Panc1 (cell line): ENCODE data around the gene RUSF1. TPM values are rescaled to one million over a fixed set of nuclear protein-coding genes. Genes with fewer than 3 reads are reported as not detected.

ENCODE experiments used
- ATAC-seq: fragments of 200-7000 bp; cut with Tn5 transposase; 2 replicates; pipeline ENCODE4 v1.9.1; 2020; ENCODE audit warnings: mild to moderate bottlenecking, moderate library complexity
- BruUV-seq: library from RNA; stranded (reverse); fragments of 400-500 nt; replicated peaks from 2 replicates; lab custom pipeline; 2021; lab: Mats Ljungman, UMichigan
- CTCF ChIA-PET: fragments of 300-600 bp; sonication (Branson Sonifier 250); formaldehyde crosslinking; loops from one replicate; lab custom pipeline; 2022; ENCODE audit warnings: antibody characterized with exemption; lab: Charles Lee
- POLR2A ChIA-PET: fragments of 300-600 bp; sonication (Branson Sonifier 250); formaldehyde crosslinking; loops from one replicate; lab custom pipeline; 2022; ENCODE audit warnings: antibody characterized with exemption; lab: Charles Lee
- DNase-seq: peaks from one replicate; pipeline ENCODE4 v3.0.0-alpha.2; 2010; ENCODE audit warnings: low read depth, low spot score
- H3K27ac ChIP-seq: 2 replicates; pipeline ENCODE4 v1.5.1; 2011; ENCODE audit warnings: mild to moderate bottlenecking, low read length, inconsistent platforms
- H3K27me3 ChIP-seq: fragments of 200-500 bp; sonication (Bioruptor generic); 2 replicates; pipeline ENCODE4 v1.6.0; 2014; ENCODE audit warnings: low read length, inconsistent platforms; ENCODE audit not compliant: control insufficient read depth, insufficient read depth
- H3K36me3 ChIP-seq: fragments of 200-500 bp; sonication (Bioruptor generic); 2 replicates; pipeline ENCODE4 v1.5.1; 2014; ENCODE audit warnings: inconsistent platforms, mild to moderate bottlenecking, low read length, moderate library complexity; ENCODE audit not compliant: control insufficient read depth, insufficient read depth
- H3K4me1 ChIP-seq: 2 replicates; pipeline ENCODE4 v1.5.1; 2011; ENCODE audit warnings: inconsistent platforms, mild to moderate bottlenecking, low read length, moderate library complexity; ENCODE audit not compliant: control insufficient read depth, insufficient read depth
- H3K4me3 ChIP-seq, 2 experiments: 2 replicates each; pipeline ENCODE4 v1.5.1; 2011 to 2012; ENCODE audit warnings: low read depth in 2 of 2, low read length in 2 of 2, mild to moderate bottlenecking in 2 of 2, inconsistent platforms in 1 of 2, moderate library complexity in 1 of 2
- H3K9me3 ChIP-seq: fragments of 200-500 bp; sonication (Bioruptor generic); 2 replicates; pipeline ENCODE4 v1.5.1; 2014; ENCODE audit warnings: low read depth, mild to moderate bottlenecking, inconsistent platforms, low read length, moderate library complexity; ENCODE audit not compliant: control insufficient read depth, insufficient read depth
- POLR2AphosphoS5 ChIP-seq: IDR thresholded peaks from 2 replicates; pipeline ENCODE4 v1.6.1; 2012; ENCODE audit warnings: mild to moderate bottlenecking, low read depth, low read length, moderate library complexity
- SIN3A ChIP-seq: IDR thresholded peaks from 2 replicates; pipeline ENCODE4 v1.6.1; 2012; ENCODE audit warnings: low read depth, mild to moderate bottlenecking, low read length, moderate library complexity, borderline replicate concordance; ENCODE audit not compliant: insufficient read depth
- TCF7L2 ChIP-seq: IDR thresholded peaks from 2 replicates; pipeline ENCODE4 v1.6.1; 2011; ENCODE audit warnings: mild to moderate bottlenecking, low read depth, low read length, inconsistent platforms
- in situ Hi-C: cut with HindIII; loops from 2 replicates; pipeline ENCODE4 v1.10.0; 2016; ENCODE audit warnings: low sequenced_read_pairs, low pct_unique_long_range_greater_than_20kb
- intact Hi-C: fragments of 100-400 bp; cut with micrococcal nuclease; formaldehyde crosslinking; loops from one replicate; pipeline ENCODE4 v1.10.0; 2022; ENCODE audit not compliant: unreplicated experiment
- total RNA-seq: library from RNA; stranded (reverse); gene quantifications from one replicate; pipeline ENCODE4 v1.2.1, GENCODE V29; 2021; ENCODE audit not compliant: unreplicated experiment
- TF ChIP-seq, protein P1 (sequence below): fragments of 450-650 bp; IDR thresholded peaks from 2 replicates; pipeline ENCODE4 v1.5.1; 2017; ENCODE audit warnings: mild to moderate bottlenecking
- TF ChIP-seq, protein P2 (sequence below), 2 experiments: IDR thresholded peaks; 2 replicates each; pipeline ENCODE4 v1.6.1; 2011 to 2012; ENCODE audit warnings: low read depth in 2 of 2, control low read depth in 1 of 2, low read length in 1 of 2, mild to moderate bottlenecking in 1 of 2, moderate library complexity in 1 of 2; ENCODE audit not compliant: insufficient read depth in 1 of 2

RUSF1 gene
- total RNA-seq, 1 experiment from 2014 or later: 47.4 TPM

DNA sequence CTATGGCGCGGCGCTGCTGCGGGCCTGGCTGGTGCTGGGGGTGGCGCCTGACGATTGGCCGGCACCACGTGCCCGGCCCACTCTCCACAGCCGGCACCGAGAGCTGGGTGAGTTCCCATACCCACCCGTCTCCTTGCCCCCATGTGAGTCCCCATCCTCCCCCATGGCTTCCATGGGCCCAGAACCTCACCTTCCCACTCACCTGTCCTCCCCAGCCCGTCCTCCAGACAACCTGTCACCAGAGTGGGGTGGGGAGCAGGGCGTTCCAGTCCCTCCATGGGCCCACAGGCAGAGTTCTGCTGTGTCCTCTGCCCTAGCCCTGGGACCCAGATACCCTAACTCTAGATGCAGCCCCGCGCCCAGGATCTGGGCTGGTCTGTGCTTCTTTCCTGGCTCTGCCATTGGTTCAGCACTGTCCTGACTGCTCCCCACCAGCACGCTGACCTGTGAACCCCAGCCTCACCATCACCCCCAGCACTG lies 43.4 kb downstream of the RUSF1 start:
- BruUV-seq: no TSS peak
- no peak for DNase-seq
- Histone ChIP-seq H3K27ac (no peak overlapping the region), H3K4me1 (peaks cover 6% of the 10 kb centered on the region), H3K36me3 (no peaks in the 10 kb centered on the region), H3K27me3 (no peaks in the 10 kb centered on the region), H3K4me3 (no peak overlapping the region), H3K9me3 (no peaks in the 10 kb centered on the region)
- ChIA-PET CTCF (no interaction called here), POLR2A (no interaction called here)
- in situ Hi-C loops (no loop called here), intact Hi-C loops (no loop called here)
- TF ChIP-seq, protein P1, sequence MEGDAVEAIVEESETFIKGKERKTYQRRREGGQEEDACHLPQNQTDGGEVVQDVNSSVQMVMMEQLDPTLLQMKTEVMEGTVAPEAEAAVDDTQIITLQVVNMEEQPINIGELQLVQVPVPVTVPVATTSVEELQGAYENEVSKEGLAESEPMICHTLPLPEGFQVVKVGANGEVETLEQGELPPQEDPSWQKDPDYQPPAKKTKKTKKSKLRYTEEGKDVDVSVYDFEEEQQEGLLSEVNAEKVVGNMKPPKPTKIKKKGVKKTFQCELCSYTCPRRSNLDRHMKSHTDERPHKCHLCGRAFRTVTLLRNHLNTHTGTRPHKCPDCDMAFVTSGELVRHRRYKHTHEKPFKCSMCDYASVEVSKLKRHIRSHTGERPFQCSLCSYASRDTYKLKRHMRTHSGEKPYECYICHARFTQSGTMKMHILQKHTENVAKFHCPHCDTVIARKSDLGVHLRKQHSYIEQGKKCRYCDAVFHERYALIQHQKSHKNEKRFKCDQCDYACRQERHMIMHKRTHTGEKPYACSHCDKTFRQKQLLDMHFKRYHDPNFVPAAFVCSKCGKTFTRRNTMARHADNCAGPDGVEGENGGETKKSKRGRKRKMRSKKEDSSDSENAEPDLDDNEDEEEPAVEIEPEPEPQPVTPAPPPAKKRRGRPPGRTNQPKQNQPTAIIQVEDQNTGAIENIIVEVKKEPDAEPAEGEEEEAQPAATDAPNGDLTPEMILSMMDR: no peak
- TF ChIP-seq, protein P2, sequence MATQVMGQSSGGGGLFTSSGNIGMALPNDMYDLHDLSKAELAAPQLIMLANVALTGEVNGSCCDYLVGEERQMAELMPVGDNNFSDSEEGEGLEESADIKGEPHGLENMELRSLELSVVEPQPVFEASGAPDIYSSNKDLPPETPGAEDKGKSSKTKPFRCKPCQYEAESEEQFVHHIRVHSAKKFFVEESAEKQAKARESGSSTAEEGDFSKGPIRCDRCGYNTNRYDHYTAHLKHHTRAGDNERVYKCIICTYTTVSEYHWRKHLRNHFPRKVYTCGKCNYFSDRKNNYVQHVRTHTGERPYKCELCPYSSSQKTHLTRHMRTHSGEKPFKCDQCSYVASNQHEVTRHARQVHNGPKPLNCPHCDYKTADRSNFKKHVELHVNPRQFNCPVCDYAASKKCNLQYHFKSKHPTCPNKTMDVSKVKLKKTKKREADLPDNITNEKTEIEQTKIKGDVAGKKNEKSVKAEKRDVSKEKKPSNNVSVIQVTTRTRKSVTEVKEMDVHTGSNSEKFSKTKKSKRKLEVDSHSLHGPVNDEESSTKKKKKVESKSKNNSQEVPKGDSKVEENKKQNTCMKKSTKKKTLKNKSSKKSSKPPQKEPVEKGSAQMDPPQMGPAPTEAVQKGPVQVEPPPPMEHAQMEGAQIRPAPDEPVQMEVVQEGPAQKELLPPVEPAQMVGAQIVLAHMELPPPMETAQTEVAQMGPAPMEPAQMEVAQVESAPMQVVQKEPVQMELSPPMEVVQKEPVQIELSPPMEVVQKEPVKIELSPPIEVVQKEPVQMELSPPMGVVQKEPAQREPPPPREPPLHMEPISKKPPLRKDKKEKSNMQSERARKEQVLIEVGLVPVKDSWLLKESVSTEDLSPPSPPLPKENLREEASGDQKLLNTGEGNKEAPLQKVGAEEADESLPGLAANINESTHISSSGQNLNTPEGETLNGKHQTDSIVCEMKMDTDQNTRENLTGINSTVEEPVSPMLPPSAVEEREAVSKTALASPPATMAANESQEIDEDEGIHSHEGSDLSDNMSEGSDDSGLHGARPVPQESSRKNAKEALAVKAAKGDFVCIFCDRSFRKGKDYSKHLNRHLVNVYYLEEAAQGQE (IDR thresholded peaks at IDR 0.05; ENCODE audit: insufficient read depth in 1 of 2, low read depth in 2 of 2, low read length in 1 of 2): no peak
- no peak for TF ChIP-seq TCF7L2
- no peak for TF ChIP-seq SIN3A
- TF ChIP-seq POLR2AphosphoS5: no peak
- no peak for ATAC-seq

DNA sequence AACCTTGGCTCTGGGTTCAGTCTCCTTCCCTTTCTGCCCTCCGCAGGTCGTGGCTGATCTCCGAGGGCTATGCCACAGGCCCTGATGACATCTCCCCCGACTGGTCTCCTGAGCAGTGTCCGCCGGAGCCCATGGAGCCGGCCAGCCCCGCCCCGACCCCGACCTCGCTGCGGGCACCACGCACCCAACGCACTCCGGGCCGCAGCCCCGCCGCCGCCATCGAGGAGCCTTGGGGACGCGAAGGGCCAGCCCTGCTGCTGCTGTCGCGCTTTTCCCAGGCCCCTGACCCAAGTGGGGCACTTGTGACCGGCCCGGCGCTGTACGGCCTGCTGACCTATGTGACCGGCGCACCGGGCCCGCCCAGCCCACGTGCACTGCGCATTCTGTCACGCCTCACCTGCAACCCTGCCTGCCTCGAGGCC lies 43.8 kb downstream of the RUSF1 start:
- ATAC-seq (no peak), DNase-seq (no peak)
- in situ Hi-C loops: no loop called here
- H3K27ac ChIP-seq: no peak overlapping the region
- no TSS peak for BruUV-seq
- POLR2A ChIA-PET: no interaction called here
- peaks cover 6% of the 10 kb centered on the region for H3K4me1 ChIP-seq
- H3K9me3 ChIP-seq: no peaks in the 10 kb centered on the region
- no peaks in the 10 kb centered on the region for H3K36me3 ChIP-seq
- intact Hi-C loops: no loop called here
- H3K27me3 ChIP-seq: no peaks in the 10 kb centered on the region
- CTCF ChIA-PET: interaction anchor here (0.6 kb wide), 1 partner anchor 22 kb away, joined by 3 read pairs; no protein-coding TSS in a partner anchor
- TF ChIP-seq SIN3A: no peak
- TF ChIP-seq, protein P2 (IDR thresholded peaks at IDR 0.05; ENCODE audit: insufficient read depth in 1 of 2, low read depth in 2 of 2, low read length in 1 of 2): no peak
- no peak for TF ChIP-seq TCF7L2
- no peak for TF ChIP-seq POLR2AphosphoS5
- H3K4me3 ChIP-seq: no peak overlapping the region
